ENCODE data around the gene ACOT6. TPM values are rescaled to one million over a fixed set of nuclear protein-coding genes. Genes with fewer than 3 reads are reported as not detected.
A peak's percentile ranks its signal among the peaks of the same experiment; 100 is the strongest.

The ACOT6 gene
- total RNA-seq, 1 experiment from 2014 or later: not detected

DNA sequence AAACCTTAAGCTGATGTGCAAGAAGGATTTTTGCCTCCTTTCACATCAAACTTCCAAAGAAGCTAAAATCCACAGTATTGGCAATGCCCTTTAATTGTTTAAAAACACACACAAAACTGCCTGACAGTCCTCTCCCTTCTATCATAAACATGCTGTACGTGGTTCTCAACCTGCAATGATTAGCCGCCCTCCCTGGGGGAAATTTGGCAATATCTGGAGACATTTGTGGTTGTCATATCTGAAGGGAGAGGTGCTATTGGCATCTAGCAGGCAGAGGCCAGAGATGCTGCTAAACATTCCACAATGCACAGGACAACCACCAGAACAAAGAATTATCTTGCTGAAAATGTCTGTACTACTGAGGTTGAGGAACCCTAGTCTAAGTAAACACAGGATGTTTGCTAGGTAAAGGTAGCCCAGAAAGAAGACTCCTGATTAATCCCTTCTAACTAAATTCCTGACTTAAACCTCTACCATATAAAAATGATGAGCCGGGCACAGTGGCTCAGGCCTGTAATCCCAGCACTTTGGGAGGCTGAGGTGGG is 1.2 kb downstream of the ACOT6 start:
- Histone ChIP-seq H3K27ac (ENCODE audit: low read length) (no peak overlapping the region), H3K36me3 (ENCODE audit: control insufficient read depth, insufficient read depth, low read length) (no peaks in the 10 kb centered on the region), H3K4me3 (ENCODE audit: low read depth in 2 of 2, low read length in 2 of 2) (peak overlapping the region; percentile 61; a peak in 3 of 4 replicates), H3K27me3 (ENCODE audit: control insufficient read depth, insufficient read depth, low read length) (no peaks in the 10 kb centered on the region), H3K9me3 (ENCODE audit: control insufficient read depth, insufficient read depth, low read depth, low read length) (no peaks in the 10 kb centered on the region), H3K4me1 (ENCODE audit: control insufficient read depth, insufficient read depth, low read length) (0 out of 2 replicates have a peak, but pooled peaks cover 2% of the 10 kb centered on the region)
- no peak for ATAC-seq
- DNase-seq (ENCODE audit: low read depth, low spot score): no peak
- BruUV-seq (replicated peaks): no TSS peak
- ChIA-PET POLR2A (interaction anchor here (0.7 kb wide), 1 partner anchor 122 kb away, joined by 3 read pairs; no protein-coding TSS in a partner anchor), CTCF (interaction anchor here (0.7 kb wide), 1 partner anchor 21 kb away, joined by 3 read pairs; no protein-coding TSS in a partner anchor)
- intact Hi-C loops (cut with micrococcal nuclease; ENCODE audit: unreplicated experiment): no loop called here
- in situ Hi-C loops (cut with HindIII; ENCODE audit: low pct_unique_long_range_greater_than_20kb, low sequenced_read_pairs): no loop called here
- TF ChIP-seq CTCF (IDR thresholded peaks at IDR 0.05) (no peak), POLR2AphosphoS5 (IDR thresholded peaks at IDR 0.05; ENCODE audit: low read depth, low read length) (no peak), TCF7L2 (IDR thresholded peaks at IDR 0.05; ENCODE audit: low read depth, low read length) (no peak)
- TF ChIP-seq, protein P1, sequence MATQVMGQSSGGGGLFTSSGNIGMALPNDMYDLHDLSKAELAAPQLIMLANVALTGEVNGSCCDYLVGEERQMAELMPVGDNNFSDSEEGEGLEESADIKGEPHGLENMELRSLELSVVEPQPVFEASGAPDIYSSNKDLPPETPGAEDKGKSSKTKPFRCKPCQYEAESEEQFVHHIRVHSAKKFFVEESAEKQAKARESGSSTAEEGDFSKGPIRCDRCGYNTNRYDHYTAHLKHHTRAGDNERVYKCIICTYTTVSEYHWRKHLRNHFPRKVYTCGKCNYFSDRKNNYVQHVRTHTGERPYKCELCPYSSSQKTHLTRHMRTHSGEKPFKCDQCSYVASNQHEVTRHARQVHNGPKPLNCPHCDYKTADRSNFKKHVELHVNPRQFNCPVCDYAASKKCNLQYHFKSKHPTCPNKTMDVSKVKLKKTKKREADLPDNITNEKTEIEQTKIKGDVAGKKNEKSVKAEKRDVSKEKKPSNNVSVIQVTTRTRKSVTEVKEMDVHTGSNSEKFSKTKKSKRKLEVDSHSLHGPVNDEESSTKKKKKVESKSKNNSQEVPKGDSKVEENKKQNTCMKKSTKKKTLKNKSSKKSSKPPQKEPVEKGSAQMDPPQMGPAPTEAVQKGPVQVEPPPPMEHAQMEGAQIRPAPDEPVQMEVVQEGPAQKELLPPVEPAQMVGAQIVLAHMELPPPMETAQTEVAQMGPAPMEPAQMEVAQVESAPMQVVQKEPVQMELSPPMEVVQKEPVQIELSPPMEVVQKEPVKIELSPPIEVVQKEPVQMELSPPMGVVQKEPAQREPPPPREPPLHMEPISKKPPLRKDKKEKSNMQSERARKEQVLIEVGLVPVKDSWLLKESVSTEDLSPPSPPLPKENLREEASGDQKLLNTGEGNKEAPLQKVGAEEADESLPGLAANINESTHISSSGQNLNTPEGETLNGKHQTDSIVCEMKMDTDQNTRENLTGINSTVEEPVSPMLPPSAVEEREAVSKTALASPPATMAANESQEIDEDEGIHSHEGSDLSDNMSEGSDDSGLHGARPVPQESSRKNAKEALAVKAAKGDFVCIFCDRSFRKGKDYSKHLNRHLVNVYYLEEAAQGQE (IDR thresholded peaks at IDR 0.05; ENCODE audit: insufficient read depth in 1 of 2, low read depth in 2 of 2, low read length in 1 of 2): no peak

DNA sequence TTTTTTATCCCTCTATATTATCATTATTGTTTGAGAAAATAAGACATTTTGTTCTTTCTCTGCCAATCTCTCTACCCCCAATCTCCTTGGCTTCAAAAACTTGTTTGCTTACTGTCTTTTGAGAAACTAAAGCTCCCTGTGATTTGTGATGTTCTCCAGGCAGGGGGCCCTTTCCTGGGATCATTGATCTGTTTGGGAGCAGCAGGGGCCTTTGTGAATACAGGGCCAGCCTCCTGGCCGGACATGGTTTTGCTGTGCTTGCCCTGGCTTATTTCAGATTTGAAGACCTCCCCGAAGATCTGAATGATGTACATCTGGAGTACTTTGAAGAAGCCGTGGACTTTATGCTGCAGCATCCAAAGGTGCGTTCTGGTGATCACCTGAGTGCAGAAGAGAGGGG is 4.5 kb downstream of the ACOT6 start:
- Histone ChIP-seq H3K4me1 (ENCODE audit: control insufficient read depth, insufficient read depth, low read length) (0 out of 2 replicates have a peak, but pooled peaks cover 2% of the 10 kb centered on the region), H3K36me3 (ENCODE audit: control insufficient read depth, insufficient read depth, low read length) (no peaks in the 10 kb centered on the region), H3K9me3 (ENCODE audit: control insufficient read depth, insufficient read depth, low read depth, low read length) (no peaks in the 10 kb centered on the region), H3K27ac (ENCODE audit: low read length) (no peak overlapping the region), H3K4me3 (ENCODE audit: low read depth in 2 of 2, low read length in 2 of 2) (no peak overlapping the region), H3K27me3 (ENCODE audit: control insufficient read depth, insufficient read depth, low read length) (no peaks in the 10 kb centered on the region)
- DNase-seq (ENCODE audit: low read depth, low spot score) (no peak), ATAC-seq (no peak)
- TF ChIP-seq CTCF (IDR thresholded peaks at IDR 0.05) (no peak), TCF7L2 (IDR thresholded peaks at IDR 0.05; ENCODE audit: low read depth, low read length) (no peak), SIN3A (IDR thresholded peaks at IDR 0.05; ENCODE audit: borderline replicate concordance, insufficient read depth, low read depth, low read length) (no peak), POLR2AphosphoS5 (IDR thresholded peaks at IDR 0.05; ENCODE audit: low read depth, low read length) (no peak)
- TF ChIP-seq, protein P1 (IDR thresholded peaks at IDR 0.05; ENCODE audit: insufficient read depth in 1 of 2, low read depth in 2 of 2, low read length in 1 of 2): no peak
- ChIA-PET CTCF (no interaction called here), POLR2A (no interaction called here)
- intact Hi-C loops (cut with micrococcal nuclease; ENCODE audit: unreplicated experiment): no loop called here
- in situ Hi-C loops (cut with HindIII; ENCODE audit: low pct_unique_long_range_greater_than_20kb, low sequenced_read_pairs): no loop called here
- no TSS peak for BruUV-seq (replicated peaks)

Measured in Panc1 (cell line).